ENCODE data around the gene FAM170B.

FAM170B gene

DNA sequence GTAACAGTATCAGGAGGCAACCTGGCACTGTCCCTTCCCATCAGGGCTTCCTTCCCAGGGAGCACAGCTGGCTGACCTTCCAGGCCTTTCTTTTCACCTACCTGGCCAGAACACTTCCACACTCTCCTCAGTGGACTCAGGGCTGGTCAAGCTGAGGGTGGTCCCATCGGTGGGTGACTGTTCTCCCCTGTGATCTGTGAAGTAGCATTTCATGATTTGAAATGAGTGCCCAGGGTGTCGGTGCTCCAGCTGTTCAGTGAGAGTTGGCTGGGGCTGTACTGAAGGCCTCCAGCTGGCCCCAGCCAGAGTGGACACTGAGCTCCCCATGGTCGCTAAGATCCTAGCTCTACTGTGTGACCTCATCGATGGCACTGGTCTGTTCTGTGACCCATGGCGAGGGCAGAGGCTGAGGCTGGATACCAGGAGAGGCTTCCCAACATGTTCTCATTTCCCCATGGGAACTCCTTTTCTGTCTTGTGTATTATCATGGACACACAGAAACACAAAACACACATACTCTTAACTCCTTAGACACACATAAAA, at the start of gene FAM170B:
FAM170B (minus strand) TSS at position 316 of the 543 bp plus-strand sequence; CDS start at position 213, 103 bp downstream.
- DNase-seq, result no peak

DNA sequence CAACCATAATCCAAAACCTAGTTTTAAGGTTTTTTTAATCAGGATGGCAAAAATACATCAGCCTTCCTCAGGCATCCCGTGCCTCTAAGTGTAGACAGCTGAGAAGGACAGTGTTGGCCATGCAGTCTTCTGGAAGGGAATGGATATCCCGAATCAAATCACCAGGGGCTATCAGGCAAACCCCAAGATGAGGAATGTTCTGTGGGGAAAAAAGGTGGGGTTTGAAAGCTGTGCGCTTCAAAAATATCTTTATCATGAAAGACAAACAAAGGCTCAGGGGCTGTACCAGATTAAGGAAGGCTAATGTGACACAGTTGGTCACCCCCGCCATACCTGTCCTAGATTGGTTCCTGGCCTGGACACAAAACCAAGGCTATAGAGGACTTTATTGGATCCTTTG, 49.0 kb upstream of the FAM170B start:
- DNase-seq, result no peak

DNA sequence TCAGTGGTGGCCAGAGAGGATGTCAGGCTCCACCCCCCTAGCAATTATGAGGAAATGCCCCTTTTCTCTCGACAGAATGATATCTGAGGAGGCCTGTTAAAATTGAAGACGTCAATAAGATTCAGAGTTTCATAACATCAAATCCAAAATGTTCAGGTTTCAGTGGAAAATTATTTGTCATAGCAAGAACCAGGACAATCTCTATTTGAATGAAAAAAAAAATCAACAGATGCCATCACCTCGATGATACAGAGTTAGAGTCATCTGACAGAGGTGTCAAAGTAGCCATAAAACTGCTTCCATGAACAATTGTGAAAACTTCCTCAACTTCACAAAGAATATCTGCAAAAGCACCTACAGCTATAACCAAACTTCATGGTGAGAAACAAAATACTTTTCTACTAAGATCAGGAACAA, 46.6 kb upstream of the FAM170B start:
- no peak for DNase-seq

DNA sequence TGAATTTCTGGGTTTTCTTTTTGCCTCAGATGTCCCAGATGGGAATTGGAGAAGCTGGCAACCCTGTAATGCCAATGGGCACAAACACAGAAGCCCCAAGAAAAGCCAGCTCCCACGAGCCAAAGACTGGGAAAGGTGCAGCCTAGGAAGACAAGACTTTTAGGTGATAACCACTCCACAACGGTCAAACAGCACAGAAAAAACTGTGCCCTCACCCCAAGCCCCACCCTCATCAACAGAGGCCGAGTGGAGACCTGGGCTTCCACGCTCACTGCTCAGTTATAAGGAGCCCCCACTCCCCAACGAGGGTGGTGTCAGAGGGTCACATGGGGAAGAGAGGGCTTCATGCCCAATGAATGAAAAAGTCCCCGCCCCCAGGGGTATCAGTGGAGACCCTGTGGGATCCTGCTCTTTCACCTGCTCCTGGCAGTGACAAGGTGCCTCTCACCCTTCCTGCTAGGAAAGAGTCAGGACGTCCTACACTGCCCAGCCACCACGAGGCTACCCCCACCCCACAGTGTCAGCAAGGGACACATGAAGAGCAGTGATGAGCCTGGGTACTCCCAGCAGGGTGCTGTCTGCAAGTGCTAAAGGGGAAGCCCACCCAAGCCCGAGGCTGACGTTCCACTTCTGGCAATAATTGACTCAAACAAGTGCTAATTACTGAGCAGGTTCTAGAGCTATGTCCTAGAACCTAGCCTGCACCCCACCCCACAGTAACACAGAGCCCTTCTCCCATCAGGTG, 46.0 kb upstream of the FAM170B start:
- DNase-seq, result no peak

DNA sequence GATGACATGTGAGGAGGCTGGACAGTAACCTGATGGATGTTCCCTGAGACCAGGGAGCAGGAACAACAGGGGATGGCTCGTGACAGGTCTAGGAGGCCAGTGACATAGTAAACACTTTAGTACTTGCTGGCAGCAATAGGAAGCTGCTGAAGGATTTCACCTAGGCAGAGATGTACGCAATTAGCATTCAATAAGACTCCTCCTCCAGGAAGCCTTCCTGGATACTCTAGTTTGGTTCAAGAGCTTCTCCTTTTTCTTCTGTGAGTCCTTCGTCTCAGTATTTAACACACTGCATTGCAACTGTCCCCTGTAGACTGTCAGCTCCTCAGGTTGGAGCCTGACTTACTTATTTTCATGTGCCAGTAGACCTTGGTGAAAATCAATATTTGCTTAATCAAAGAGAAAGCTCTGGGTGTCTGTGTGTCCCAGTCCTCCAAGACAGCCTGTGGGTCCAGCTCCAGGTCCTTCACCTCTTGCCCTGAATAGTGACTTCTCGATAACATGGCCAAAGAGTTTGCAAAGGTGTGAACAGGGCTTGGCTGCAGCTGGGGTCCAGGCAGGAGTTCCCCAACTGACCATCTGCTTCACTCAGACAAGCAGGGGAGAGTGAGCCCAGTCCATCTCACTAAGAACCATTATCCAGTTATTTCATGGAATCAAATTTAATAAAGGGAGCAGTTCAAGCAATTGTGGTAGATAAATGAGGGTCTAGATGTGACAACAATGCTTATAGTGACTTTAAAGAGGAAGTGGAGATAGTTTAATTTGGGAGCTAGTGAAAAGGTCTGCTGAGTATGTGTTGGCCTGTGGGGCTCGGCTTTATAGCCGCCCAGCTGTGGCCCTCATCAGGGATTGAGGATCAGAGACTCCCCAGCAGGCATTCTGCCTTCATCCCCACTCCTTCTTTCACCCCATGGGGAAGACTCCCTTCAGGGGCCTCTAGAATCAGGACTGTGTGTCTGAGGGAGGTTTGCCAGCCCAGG, 45.0 kb upstream of the FAM170B start:
- DNase-seq, result no peak

DNA sequence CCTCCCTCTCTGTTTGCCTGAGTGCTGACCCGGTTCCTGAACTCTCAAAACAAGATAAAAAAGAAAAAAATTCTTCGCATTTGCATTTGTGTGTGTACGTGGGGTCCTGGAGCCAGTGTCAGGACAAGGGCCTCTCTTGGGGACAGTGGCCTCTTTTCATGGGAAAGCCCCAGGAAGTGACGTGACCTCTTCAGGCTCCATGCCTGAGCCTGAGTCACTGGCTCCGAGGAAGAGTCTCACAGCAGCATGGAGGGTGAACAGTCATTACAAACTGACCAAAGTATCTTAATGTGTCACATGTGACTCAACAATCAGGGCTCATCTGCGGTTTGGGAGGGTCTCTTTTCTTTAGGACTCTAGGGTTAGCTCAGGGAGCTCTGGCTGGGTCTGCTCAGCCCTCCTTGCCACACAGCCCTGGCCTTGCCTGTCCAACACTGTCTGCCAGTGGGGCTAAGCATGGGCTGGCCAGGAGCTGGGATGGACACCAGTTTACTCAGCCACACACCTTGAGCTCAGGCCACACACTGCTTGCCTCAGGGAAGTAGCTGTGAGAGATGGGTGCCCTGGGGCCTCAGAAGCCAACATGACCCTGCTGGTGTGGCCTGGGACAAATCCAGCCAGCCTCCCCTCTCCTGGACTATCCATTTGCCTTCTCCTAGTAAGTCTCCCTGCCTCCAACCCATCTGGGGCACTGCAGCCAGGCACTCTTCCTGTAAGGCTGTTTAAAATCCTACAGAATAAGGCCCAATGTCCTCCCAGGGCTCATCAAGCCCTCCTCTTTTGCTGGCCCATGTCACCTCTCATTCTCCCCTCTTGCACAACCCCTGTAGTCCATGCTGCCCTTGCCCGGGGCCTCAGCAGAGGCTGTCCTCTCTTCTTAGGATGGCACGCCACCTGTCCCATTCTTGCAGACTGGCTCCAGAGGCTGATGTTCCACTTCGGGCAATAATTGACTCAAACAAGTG, 43.9 kb upstream of the FAM170B start:
- peak; percentile 97 for DNase-seq

DNA sequence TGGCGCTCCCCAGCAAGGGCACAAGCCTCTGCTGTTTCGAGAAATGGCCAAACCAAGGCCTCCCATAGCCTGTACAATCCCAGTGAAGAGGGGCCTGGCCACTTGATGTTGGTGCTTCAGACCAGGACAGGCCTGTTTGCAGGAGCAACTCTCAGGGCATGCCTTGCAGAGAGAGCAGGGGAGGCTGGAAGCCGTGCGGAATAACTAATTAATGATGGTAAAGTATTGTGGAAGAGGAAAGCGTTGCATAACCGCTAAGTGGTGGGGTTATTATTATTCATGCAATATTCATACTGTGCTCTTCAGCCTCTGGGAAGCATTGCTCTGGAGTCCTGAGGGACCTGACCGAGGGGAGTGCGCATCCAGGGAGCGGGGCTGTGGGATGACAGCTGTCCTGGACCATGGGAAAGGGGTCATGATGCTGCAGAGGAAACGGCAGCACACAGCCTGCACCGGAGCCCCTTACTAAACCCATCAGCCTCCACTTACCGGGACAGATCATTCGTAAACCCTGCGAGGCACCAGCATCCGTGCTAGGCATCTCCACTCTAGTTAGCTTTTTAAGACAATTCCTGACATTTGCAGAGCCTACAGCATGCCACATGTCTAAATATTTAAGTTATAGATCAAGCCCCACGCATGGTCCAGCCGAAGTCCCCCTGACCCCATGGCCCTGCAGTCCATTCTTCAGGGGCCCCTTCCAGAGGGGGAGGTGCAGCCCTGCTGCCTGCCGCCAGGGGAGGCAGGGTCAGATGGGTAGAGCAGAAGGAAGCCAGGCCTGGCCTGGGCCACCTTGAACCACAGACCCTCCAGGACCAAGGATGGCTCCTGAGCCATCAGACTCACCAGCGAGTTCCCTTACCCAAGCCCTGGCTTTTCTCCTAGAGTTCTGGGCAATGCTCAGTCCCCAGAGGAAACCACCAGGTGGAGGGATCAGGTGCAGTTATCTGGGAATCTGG, 42.8 kb upstream of the FAM170B start:
- no peak for DNase-seq

DNA sequence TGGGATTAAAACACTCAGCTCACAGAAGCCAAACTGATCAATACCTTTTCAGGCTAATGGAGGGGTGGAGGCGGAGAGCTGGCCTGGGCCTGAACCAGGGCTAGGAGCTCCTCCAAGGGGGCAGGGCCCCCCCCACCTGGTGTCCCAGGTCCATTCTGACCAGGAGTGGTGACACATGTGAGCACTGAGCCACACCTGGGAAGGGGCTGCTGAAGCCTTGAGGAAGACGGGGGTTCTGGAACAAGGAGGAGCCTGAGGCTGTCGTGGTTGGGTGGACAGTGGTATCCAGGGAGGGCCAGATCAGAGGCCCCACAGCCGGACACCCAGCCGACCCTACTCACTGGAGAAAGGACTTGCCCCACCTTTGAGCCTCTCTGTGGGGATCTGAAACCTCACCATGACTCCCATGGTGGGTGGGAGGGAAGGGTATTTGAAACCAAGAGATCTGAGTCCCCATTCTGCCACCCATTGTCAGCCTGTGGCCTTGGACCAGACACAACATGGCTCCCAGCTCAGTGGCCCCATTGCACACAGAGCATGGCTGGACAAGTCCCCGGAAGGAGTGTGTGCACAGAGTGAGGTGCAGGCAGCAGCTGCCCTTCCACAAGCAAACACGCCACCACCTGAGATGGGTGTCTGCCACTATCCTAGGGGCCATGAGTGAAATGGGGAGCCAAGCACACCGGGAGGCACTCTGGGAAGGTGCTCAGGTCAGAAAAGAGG, 41.9 kb upstream of the FAM170B start:
- DNase-seq, result no peak

DNA sequence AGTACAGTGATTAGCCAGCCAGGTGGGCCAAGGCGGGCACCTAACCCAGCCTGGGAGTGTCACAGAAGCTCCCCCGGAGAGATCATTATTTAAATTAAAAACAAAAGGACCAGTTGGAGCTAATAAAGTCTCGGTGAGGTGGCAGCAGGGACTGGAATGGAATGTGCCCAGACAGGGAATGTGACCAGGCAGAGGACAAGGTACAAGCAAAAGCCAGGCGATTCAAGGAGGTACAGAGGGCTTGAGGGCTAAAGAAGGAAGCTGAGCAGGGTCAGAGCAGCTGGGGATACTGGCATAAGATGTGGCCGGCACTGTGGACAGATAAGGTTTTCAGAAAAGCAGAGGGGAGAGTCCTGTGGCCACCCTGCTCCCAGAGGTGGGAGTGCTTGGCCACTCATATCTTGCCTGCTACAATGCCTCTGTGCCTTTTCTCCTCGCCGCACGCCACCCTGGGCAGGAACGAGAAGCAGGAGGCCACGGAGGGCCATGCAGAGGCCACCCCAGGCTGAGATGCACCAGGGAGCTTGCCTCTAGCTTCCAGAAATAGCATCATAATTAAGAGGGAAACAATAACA, 41.2 kb upstream of the FAM170B start:
- DNase-seq, result no peak

DNA sequence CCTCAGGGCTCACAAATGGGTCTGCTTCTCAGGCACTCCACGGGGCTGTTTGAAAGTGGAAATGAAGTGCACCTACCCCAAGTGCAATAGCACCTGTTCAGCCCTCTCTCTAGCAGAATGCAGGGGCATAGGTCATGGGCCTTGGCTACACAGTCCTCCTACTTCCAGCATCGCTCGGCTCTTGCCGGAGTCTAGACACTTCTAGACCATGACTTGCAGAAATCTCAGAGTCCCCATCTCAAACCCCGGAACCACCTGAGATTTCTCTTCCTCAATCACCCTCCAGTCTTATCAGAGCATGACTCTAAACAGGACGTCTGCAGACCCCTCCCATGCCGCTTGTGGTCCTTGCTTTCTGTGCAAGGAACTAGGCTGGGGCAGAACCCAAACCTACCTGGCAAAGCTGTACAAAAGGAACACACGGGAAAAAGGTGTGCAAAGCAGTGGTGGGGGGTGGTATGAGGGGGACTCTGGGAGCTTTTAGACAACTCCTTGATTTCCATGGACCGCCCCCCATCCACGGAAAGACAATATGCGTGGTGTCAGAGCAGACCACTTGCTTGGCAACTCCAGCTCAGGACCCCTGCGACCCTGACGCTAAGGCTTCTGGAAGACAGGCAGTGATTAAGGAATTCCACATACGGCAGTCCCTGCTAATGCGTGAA, 40.6 kb upstream of the FAM170B start:
- DNase-seq, result no peak

DNA sequence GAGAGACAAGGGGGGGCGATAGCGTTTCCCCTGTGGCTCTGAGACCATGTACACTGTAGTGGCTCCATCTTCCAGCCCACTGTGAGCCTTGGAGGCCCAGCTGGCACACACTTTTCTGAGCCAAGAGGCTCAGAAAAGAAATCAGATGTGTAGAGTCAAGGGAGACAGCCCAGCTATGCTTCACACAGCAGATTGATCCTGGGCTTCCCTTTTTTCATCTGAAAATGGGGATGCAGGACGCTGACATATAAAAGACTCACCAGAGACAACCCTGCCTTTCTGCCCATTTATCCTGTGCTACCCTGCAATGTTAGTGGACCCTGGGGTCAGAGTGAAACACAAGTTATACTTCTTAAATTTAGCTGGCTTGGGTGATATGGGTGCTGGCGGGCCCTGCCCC, 40.0 kb upstream of the FAM170B start:
- DNase-seq, result peak; percentile 47

DNA sequence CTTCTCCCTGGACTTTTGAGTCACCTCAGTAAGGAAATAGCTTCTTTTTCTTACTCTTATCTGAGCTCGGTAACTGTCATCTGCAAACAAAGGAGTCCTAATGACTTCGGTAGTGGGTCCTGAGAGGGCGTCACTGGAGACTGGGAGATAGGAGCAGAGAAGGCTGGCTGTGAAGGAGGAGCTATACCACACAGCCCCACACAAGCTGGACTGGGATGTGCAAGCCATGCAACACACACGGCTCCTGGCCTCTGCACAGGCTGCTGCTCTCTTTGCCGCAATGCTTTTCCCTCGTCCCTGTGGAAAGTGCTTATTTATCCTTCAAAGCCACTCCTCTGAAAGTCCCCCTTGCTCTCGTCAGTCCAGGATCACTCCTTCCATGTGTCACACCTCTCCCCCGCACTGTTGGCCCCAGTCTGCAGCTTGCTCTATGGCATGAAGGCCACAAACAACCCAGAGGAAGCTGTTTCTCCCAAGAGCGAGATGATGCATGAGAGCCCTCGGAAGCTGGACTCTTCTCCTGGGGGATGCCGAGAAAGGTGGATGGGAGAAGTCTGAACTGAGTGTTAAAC, 39.5 kb upstream of the FAM170B start:
- DNase-seq, result no peak

DNA sequence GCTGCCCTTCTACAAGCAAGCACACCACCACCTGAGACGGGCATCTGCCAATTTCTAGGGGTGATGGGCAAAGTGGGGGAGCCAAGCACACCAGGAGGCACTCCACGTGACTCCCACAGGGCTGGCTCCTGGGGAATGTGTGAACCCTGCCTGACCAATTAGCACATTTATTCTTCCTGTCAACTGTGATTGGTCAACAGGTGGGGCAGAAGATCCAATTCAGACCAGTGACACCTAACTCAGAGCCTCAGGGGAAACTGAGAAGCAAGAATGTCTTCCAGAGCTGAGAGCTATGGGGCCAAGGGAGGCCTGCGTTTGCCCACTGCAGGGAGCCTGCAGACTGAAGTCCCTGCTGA, 38.9 kb upstream of the FAM170B start:
- no peak for DNase-seq

DNA sequence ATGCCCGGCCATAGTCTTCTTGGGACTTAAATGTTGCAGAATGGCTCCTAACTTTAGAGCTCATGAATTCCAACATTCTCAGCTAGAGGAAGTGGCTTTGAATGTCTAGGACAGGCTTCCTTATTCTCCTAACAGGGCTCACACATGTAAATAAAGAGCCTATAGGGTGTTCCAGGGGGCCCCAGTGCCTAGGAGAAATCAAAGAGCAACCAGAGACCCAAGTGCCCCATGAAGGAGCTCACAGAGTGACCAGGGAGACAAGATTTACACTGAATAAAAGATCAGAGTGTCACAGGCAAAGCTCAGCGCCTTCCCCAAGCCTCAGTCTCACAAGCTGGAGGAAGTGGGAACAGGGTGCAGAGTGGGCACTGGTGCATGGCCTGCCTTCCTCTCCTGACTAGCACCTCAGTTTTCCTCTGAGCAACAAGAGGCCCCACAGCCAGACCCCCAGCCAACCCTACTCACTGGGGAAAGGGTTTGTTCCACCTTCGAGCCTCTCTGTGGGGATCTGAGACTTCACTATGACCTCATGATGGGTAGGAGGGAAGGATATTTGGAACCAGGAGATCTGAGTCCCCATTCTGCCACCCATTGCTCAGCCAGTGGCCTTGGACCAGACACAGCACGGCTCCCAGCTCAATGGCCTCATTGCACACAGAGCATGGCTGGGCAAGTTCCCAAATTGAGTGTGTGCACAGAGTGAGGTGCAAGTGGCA, 38.4 kb upstream of the FAM170B start:
- DNase-seq, result no peak

DNA sequence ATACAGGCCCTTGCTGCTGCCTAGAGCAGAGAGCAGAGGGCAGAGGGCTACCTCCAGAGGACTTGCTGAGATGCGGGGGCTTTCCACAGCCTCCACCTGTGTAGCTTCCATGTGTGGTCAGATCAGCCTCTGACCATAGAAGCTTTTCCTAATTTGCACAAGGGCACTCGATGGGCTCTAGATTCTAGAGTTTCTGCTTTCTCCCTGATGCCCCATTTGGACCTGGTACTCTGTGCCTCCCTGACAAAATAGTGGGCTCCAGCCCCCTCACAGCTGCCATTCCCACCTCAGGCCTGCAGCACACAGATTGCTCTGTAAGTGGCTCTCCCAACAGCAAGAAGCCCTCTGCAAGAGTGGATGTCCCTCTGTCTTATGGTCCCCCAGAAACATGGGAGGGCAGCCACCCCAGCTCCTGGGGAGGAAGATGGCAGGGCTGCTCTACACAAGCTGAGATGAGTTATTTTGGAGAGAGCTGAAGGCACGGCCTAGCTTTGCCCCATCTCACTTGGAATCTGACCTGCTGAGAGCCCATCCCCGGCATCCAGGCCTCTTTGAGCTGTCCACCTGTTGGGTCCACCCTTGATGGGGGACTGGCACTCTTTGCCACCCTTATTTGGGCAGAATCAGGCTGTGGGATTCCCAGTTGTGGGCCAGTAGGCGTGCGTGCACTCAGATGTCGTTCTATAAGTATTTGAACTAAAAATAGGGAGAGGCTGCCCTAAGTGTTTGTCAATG, 37.7 kb upstream of the FAM170B start:
- no peak for DNase-seq

DNA sequence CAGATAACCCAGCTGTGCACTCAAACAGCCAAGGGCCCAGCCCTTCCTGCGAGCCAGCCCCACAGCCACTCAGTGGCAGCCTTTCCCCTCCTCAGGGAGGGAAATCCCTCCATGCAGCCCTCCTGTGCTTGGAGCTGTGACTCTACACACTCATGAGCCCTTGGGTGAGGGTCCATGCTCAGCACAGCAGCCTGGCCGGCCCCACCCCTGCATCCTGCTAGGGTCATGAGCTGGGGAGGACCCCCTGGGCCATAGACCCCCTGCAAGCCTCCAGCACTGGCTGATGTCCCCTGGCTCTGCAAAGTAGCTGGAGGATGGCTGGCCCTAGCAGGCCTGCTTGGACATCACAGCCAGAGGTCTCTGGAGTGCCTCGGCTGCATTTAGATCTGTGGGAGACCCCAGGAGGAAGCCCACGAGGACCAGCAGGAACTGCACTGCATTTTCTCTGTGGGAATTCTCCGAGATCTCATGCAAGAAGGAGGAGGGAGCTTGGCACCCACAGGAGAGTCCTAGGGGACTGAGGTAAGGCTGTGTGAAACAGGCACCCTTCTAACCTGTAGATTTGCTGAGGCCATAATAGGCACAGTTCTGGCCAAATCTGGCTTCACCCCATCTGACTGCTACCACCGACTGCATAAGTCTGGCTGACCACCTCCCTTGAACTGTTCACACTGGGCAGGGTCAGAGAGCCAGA, 37.0 kb upstream of the FAM170B start:
- DNase-seq, result no peak

DNA sequence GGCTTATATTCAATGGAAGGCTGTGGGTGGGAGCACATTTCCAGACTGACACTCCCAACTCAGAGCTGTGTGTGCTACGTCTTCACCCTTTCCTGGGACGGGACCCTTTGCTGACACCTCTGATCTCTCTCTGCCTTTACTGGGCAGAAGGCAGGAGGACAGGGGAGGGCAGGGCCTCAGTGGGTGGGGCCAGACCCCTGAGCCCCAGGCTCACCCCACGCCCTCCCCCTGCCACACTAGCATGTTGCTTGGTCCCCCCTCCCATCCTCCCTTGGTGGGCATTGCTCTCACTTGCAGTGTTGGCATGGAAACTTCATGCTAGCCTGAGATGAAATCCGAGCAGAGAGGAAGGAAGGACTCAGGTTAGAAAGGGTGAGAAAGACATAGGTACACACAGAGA, 36.0 kb upstream of the FAM170B start:
- no peak for DNase-seq

All from suppressor macrophage treated with lipopolysaccharide for 4 hours (primary cell).